ENCODE measurements around the gene PHF8. TPM values are rescaled to one million over a fixed set of nuclear protein-coding genes. Genes with fewer than 3 reads are reported as not detected.

PHF8 gene
- total RNA-seq = 8.5 and 9.2 TPM in 2 replicates

DNA sequence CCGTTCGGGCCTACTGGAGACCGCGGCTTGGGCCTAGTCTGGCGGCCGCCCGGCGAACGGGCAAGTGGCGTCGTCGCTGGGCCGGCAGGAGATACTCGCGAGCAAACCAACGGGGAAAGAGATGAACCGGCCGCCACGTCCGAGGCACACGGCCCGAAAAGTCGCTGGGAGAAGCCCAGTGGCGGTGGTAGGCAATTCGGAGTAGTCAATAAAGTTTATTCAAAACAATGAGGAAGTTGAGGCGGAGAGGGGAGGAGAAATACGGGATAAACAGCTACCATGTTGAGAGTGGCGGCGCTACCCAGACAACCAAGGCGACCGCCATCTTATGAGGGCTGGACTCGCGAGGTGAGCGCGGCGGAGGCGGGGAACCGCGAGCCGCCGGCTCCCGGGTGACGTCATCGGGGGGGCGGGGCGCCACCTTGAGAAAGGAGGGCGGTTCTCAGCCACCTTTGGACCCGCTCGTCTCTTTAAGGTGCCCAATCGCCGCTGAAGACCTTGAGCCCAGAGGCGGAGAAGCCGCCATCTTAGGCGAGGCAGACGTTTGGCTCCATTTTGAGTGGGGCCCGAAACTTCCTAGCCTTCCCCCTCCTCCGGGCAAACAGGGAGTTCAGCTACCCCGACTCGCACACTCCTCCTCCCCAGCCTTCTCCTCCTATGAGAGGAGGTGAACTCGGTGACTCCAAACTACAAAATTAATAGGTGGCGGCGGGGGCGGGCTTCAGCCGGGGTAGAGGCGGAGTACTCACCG is at the start of gene PHF8:
PHF8 (minus strand) TSS at position 348 of the 751 bp plus-strand sequence. CDS start 1,745 bp downstream, outside the sequence.

Other genes starting within 250 kb of the PHF8 start
- gene FAM120C, start 138.8 kb upstream of the PHF8 start, total RNA-seq = 2.8 and 4.7 TPM in 2 replicates